ENCODE results near the gene ACVR1B. TPM values are rescaled to one million over a fixed set of nuclear protein-coding genes. Genes with fewer than 3 reads are reported as not detected.

The ACVR1B gene
- total and polyA plus RNA-seq, 10 donors, result 2.8 to 27.6 (median 18.6) TPM

DNA sequence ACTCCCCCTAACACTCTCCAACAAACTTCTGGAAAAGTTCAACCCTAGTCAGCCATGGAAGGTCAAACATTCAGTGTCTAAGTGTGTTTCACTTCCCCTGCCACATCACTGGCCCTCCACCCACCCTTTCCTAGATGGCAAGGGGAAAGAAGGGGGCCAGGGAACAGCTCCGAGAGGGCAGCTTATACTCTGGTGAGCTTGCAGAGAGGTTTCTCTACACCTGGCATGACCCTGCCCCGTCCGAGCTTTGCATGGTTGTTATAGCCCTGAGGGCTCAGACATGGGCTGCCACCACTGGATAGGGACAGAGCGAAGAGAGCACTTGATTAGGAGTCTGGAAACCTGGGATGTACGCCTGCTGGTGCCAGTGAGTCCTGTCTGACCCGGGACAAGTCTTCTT is 40.2 kb upstream of the ACVR1B start:
- H3K4me1 ChIP-seq, result peaks cover 30 to 84% (median 62%) of the 10 kb centered on the region in 6 donors
- no peaks in the 10 kb centered on the region for H3K9me3 ChIP-seq
- peaks cover 0 to 26% (median 9%) of the 10 kb centered on the region in 7 donors for H3K27me3 ChIP-seq (replicated peaks in 1 of 7)
- peak overlapping the region; percentile 5 to 92 (median 75) for H3K27ac ChIP-seq
- intact Hi-C loops (cut with DNase I; ENCODE audit: low total_unique reads), result no loop called here
- H3K36me3 ChIP-seq, result peaks cover 0 to 20% (median 12%) of the 10 kb centered on the region in 6 donors
- 64 to 77% (median 69%) methylated on average over 6 of the region's 6 CpGs for WGBS, 5 donors
- DNase-seq, result no peak
- peak overlapping the region in 1 of 8 donors; percentile 53 for H3K4me3 ChIP-seq
- TF ChIP-seq POLR2A (IDR thresholded peaks at IDR 0.05) (no peak), POLR2AphosphoS5 (IDR thresholded peaks at IDR 0.05) (no peak)
- TF ChIP-seq, protein P1, sequence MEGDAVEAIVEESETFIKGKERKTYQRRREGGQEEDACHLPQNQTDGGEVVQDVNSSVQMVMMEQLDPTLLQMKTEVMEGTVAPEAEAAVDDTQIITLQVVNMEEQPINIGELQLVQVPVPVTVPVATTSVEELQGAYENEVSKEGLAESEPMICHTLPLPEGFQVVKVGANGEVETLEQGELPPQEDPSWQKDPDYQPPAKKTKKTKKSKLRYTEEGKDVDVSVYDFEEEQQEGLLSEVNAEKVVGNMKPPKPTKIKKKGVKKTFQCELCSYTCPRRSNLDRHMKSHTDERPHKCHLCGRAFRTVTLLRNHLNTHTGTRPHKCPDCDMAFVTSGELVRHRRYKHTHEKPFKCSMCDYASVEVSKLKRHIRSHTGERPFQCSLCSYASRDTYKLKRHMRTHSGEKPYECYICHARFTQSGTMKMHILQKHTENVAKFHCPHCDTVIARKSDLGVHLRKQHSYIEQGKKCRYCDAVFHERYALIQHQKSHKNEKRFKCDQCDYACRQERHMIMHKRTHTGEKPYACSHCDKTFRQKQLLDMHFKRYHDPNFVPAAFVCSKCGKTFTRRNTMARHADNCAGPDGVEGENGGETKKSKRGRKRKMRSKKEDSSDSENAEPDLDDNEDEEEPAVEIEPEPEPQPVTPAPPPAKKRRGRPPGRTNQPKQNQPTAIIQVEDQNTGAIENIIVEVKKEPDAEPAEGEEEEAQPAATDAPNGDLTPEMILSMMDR (IDR thresholded peaks at IDR 0.05 in 8 of 11, conservative IDR thresholded peaks at IDR 0.05 in 3 of 11), result no peak

DNA sequence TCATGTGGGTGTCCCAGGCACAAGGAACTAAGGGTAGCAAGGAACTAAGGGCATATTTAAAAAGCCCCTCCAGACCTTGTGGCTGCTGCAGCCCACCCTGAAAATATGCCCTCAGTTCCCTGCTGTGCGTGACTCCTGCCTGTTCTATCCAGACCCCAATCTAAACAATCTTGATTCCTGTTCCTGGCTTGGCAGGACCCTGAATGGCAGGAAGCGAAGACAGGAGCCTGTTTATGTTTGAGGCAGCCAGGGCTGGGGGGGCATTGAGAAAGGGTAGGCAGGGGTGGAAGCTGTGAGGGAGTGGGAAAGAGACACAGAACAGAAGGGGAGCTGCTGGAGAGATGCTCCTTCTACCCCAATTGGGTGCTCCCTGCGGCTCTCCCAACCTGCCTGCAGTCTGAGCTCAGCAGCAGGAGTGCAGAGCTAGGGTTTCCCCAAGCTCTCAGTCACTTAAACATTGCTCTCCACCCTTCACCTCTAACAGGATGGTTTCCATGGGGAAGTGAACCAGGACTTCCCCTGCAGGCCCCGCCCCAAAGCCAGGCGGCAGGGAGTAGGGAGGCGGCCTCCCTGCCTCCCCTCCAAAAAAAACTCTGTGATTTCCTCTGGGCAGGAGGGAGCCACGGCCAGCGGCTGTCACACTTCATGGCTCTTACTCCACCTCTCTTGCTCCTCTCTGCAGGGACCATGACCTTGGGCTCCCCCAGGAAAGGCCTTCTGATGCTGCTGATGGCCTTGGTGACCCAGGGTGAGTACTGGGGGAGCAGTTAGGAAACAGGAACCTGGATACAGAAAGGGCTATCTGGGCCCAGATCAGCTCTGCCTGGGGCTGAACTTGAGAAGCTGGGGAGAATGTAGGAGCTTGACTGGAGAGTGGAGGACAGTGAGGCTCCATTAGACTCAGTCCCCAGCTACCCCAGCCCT is 39.4 kb upstream of the ACVR1B start:
- intact Hi-C loops (cut with DNase I; ENCODE audit: low total_unique reads), result no loop called here
- Histone ChIP-seq H3K36me3 (peaks cover 0 to 25% (median 12%) of the 10 kb centered on the region in 6 donors), H3K27me3 (replicated peaks in 1 of 7) (peaks cover 0 to 19% (median 7%) of the 10 kb centered on the region in 7 donors), H3K9me3 (no peaks in the 10 kb centered on the region), H3K4me3 (peak overlapping the region in 5 of 8 donors; percentile 1 to 53 (median 15)), H3K4me1 (peaks cover 29 to 82% (median 60%) of the 10 kb centered on the region in 6 donors), H3K27ac (peak overlapping the region; percentile 5 to 92 (median 75))
- 22 to 62% (median 35%) methylated on average over 8 of the region's 8 CpGs for WGBS, 5 donors
- TF ChIP-seq, protein P1 (IDR thresholded peaks at IDR 0.05 in 8 of 11, conservative IDR thresholded peaks at IDR 0.05 in 3 of 11), result no peak
- TF ChIP-seq POLR2AphosphoS5 (IDR thresholded peaks at IDR 0.05) (peak; percentile 67 to 81 (median 71)), POLR2A (IDR thresholded peaks at IDR 0.05) (no peak)
- DNase-seq, result no peak

DNA sequence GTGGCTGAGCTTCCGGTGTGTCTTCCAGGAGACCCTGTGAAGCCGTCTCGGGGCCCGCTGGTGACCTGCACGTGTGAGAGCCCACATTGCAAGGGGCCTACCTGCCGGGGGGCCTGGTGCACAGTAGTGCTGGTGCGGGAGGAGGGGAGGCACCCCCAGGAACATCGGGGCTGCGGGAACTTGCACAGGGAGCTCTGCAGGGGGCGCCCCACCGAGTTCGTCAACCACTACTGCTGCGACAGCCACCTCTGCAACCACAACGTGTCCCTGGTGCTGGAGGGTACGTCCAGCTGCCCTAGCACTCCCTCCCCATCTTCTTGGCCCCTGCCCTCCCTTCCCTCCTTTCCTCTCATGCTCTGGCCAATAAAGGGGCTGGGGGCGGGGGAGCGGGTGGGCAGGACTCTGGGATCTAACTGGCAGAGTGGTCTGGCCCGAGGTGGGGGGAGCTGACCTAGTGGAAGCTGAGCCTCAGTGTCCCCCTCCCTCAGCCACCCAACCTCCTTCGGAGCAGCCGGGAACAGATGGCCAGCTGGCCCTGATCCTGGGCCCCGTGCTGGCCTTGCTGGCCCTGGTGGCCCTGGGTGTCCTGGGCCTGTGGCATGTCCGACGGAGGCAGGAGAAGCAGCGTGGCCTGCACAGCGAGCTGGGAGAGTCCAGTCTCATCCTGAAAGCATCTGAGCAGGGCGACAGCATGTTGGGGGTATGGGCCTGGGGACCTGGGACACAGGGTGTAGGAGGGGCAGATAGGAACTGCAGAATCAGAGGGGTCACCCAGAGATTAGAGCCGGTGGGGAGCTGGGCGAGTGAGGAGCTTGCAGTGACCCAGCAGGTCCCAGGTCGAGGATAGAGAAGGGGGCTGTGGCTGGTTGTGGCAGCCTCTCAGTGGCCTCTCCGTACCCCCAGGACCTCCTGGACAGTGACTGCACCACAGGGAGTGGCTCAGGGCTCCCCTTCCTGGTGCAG is 38.1 kb upstream of the ACVR1B start:
- 73 to 80% (median 76%) methylated on average over 26 to 30 of the region's 30 CpGs for WGBS, 5 donors
- Histone ChIP-seq H3K4me1 (peaks cover 29 to 85% (median 63%) of the 10 kb centered on the region in 6 donors), H3K4me3 (peak overlapping the region in 2 of 8 donors; percentile 30 to 53), H3K27me3 (replicated peaks in 1 of 7) (peaks cover 0 to 6% (median 0%) of the 10 kb centered on the region in 7 donors), H3K27ac (peak overlapping the region in 7 of 8 donors; percentile 30 to 92 (median 78)), H3K36me3 (peaks cover 0 to 25% (median 12%) of the 10 kb centered on the region in 6 donors), H3K9me3 (no peaks in the 10 kb centered on the region)
- TF ChIP-seq POLR2A (IDR thresholded peaks at IDR 0.05) (no peak), POLR2AphosphoS5 (IDR thresholded peaks at IDR 0.05) (peak in 1 of 3 donors; percentile 48)
- TF ChIP-seq, protein P1 (IDR thresholded peaks at IDR 0.05 in 8 of 11, conservative IDR thresholded peaks at IDR 0.05 in 3 of 11), result peak in 1 of 11 experiments; percentile 25
- intact Hi-C loops (cut with DNase I; ENCODE audit: low total_unique reads), result no loop called here
- DNase-seq, result no peak

All from spleen (tissue), 11 donors.